GM23338 (cell line): ENCODE measurements around the gene HIVEP1. TPM values are rescaled to one million over a fixed set of nuclear protein-coding genes. Genes with fewer than 3 reads are reported as not detected.
A peak's percentile ranks its signal among the peaks of the same experiment; 100 is the strongest.

Source experiments
- ATAC-seq: fragments of 200-7000 bp; cut with Tn5 transposase; 3 replicates; pipeline ENCODE4 v1.9.1; 2020
- DNase-seq: peaks from one replicate; pipeline ENCODE4 v3.0.0-alpha.2; 2015; ENCODE audit warnings: low spot score
- H2AFZ ChIP-seq: fragments of 200-600 bp; sonication (generic); 2 replicates; pipeline ENCODE4 v1.8.0; 2016; ENCODE audit warnings: antibody characterized with exemption, mild to moderate bottlenecking, moderate library complexity
- H3F3A ChIP-seq: fragments of 200-600 bp; sonication (generic); replicated peaks from 2 replicates; pipeline ENCODE4 v1.8.0; 2017; ENCODE audit warnings: antibody characterized with exemption, mixed run types, low read depth
- H3K27ac ChIP-seq: fragments of 200-600 bp; sonication (generic); 2 replicates; pipeline ENCODE4 v1.6.1; 2016; ENCODE audit warnings: low read depth
- H3K27me3 ChIP-seq: fragments of 200-600 bp; sonication (generic); 2 replicates; pipeline ENCODE4 v1.8.0; 2016; ENCODE audit warnings: mild to moderate bottlenecking, mixed run types, moderate library complexity; ENCODE audit not compliant: insufficient read depth
- H3K36me3 ChIP-seq: fragments of 200-600 bp; sonication (generic); 2 replicates; pipeline ENCODE4 v1.8.0; 2016; ENCODE audit warnings: mild to moderate bottlenecking; ENCODE audit not compliant: insufficient read depth
- H3K4me1 ChIP-seq: fragments of 200-600 bp; sonication (generic); 2 replicates; pipeline ENCODE4 v1.8.0; 2016; ENCODE audit warnings: mild to moderate bottlenecking, moderate library complexity; ENCODE audit not compliant: insufficient read depth
- H3K4me2 ChIP-seq: fragments of 200-600 bp; sonication (generic); 2 replicates; pipeline ENCODE4 v1.7.1; 2017; ENCODE audit warnings: mixed run types
- H3K4me3 ChIP-seq: fragments of 200-600 bp; sonication (generic); 2 replicates; pipeline ENCODE4 v1.6.1; 2016; ENCODE audit warnings: mixed run types
- H3K79me2 ChIP-seq: fragments of 200-600 bp; sonication (generic); replicated peaks from 2 replicates; pipeline ENCODE4 v1.8.0; 2017; ENCODE audit warnings: mild to moderate bottlenecking; ENCODE audit not compliant: insufficient read depth
- H3K9me2 ChIP-seq: fragments of 200-600 bp; sonication (generic); 2 replicates; pipeline ENCODE4 v1.8.0; 2017; ENCODE audit not compliant: insufficient read depth
- H4K20me1 ChIP-seq: fragments of 200-600 bp; sonication (generic); replicated peaks from 2 replicates; pipeline ENCODE4 v1.8.0; 2017; ENCODE audit warnings: mild to moderate bottlenecking; ENCODE audit not compliant: insufficient read depth
- H3K27ac Mint-ChIP-seq: 2 replicates; pipeline ENCODE4 v1.8.0; 2020; ENCODE audit warnings: inconsistent platforms, mild to moderate bottlenecking, moderate library complexity, mixed read lengths
- H3K27me3 Mint-ChIP-seq: 3 replicates; pipeline ENCODE4 v1.8.0; 2022; ENCODE audit warnings: low read depth, mild to moderate bottlenecking, moderate library complexity, mixed read lengths, inconsistent platforms; ENCODE audit not compliant: insufficient read depth, poor library complexity
- H3K36me3 Mint-ChIP-seq: 3 replicates; pipeline ENCODE4 v1.8.0; 2021; ENCODE audit warnings: low read depth, mild to moderate bottlenecking, inconsistent platforms, moderate library complexity, mixed read lengths
- H3K4me1 Mint-ChIP-seq: 3 replicates; pipeline ENCODE4 v1.8.0; 2020; ENCODE audit warnings: mild to moderate bottlenecking, inconsistent platforms, mixed read lengths
- H3K4me3 Mint-ChIP-seq: 3 replicates; pipeline ENCODE4 v1.8.0; 2021; ENCODE audit warnings: moderate library complexity, mild to moderate bottlenecking, inconsistent platforms, mixed read lengths
- H3K9me3 Mint-ChIP-seq: 3 replicates; pipeline ENCODE4 v1.8.0; 2020; ENCODE audit warnings: moderate library complexity, mild to moderate bottlenecking, inconsistent platforms, mixed read lengths
- CREB1 ChIP-seq: fragments of 250-450 bp; sonication (Bioruptor Pico); IDR thresholded peaks from 2 replicates; pipeline ENCODE4 v1.5.0; 2020; ENCODE audit warnings: low read depth, mild to moderate bottlenecking, moderate library complexity
- ETS1 ChIP-seq: IDR thresholded peaks from 2 replicates; pipeline ENCODE4 v1.6.1; 2016; ENCODE audit warnings: antibody characterized with exemption
- EZH2 ChIP-seq: fragments of 200-600 bp; sonication (generic); IDR thresholded peaks from one replicate; pipeline ENCODE4 v1.8.0; 2017; ENCODE audit warnings: antibody characterized with exemption, mild to moderate bottlenecking, low read depth; ENCODE audit not compliant: unreplicated experiment
- EZH2phosphoT487 ChIP-seq: fragments of 200-600 bp; sonication (generic); IDR thresholded peaks from one replicate; pipeline ENCODE4 v1.8.1; 2018; ENCODE audit warnings: antibody characterized with exemption; ENCODE audit not compliant: unreplicated experiment
- NANOG ChIP-seq: IDR thresholded peaks from 2 replicates; pipeline ENCODE4 v1.6.1; 2016; ENCODE audit warnings: antibody characterized with exemption, borderline replicate concordance
- POLR2AphosphoS5 ChIP-seq: IDR thresholded peaks from 2 replicates; pipeline ENCODE4 v1.6.1; 2016; ENCODE audit warnings: antibody characterized with exemption, low read depth
- REST ChIP-seq: IDR thresholded peaks from one replicate; pipeline ENCODE4 v1.6.1; 2018; ENCODE audit warnings: antibody characterized with exemption; ENCODE audit not compliant: unreplicated experiment
- STAT1 ChIP-seq: IDR thresholded peaks from one replicate; pipeline ENCODE4 v1.6.1; 2016; ENCODE audit warnings: antibody characterized with exemption; ENCODE audit not compliant: unreplicated experiment
- ZNF114 ChIP-seq: fragments of 250-450 bp; sonication (Bioruptor Pico); IDR thresholded peaks from 2 replicates; pipeline ENCODE4 v1.5.0; 2020; ENCODE audit warnings: mild to moderate bottlenecking, moderate library complexity
- ZNF331 ChIP-seq: fragments of 250-450 bp; sonication (Bioruptor Pico); IDR thresholded peaks from 2 replicates; pipeline ENCODE4 v1.5.0; 2020; ENCODE audit warnings: low read depth, mild to moderate bottlenecking, moderate library complexity
- polyA plus RNA-seq: library from polyadenylated mRNA; unstranded; fragments of >200 nt; fragmentation: Nextera tagmentation; extraction: Ambion mirVana; gene quantifications from 2 replicates; pipeline ENCODE4 v1.2.1, GENCODE V29; 2016
- total RNA-seq: library from RNA; depleted of rRNA; stranded (reverse); fragments of >200 nt; shearing (Covaris generic); gene quantifications from 2 replicates; pipeline ENCODE4 v1.2.3, GENCODE V29; 2014
- TF ChIP-seq, protein P1 (sequence below), 2 experiments: fragments of 200-600 bp in 1 of 2; sonication (generic) in 1 of 2; conservative IDR thresholded peaks; 2 replicates each; pipeline versions ENCODE4 v1.5.1 to v1.6.1; 2016 to 2017; ENCODE audit warnings: antibody characterized with exemption in 2 of 2, low read depth in 2 of 2, mild to moderate bottlenecking in 2 of 2, moderate library complexity in 1 of 2

The HIVEP1 gene
- total and polyA plus RNA-seq, 2 experiments from 2014 or later = 10.1 to 21.7 TPM

GRCh38 chr6:12172572-12172971 lies 160.5 kb downstream of the HIVEP1 start:
- Mint-ChIP-seq H3K9me3 (no peaks in the 10 kb centered on the region; the same call in 2 of the 3 replicates), H3K4me1 (peaks cover 35% of the 10 kb centered on the region), H3K27me3 (peaks cover 7% of the 10 kb centered on the region), H3K27ac (no peak overlapping the region), H3K36me3 (peaks cover 3% of the 10 kb centered on the region; the same call in 1 of the 3 replicates), H3K4me3 (no peak overlapping the region)
- no peak for TF ChIP-seq POLR2AphosphoS5
- H3K9me2 ChIP-seq = no peaks in the 10 kb centered on the region
- H3F3A ChIP-seq = 0 out of 2 replicates have a peak, but pooled peaks cover 3% of the 10 kb centered on the region
- peaks cover 47% of the 10 kb centered on the region for H3K4me1 ChIP-seq
- no peaks in the 10 kb centered on the region for H3K27me3 ChIP-seq
- no peak overlapping the region for H3K4me3 ChIP-seq
- H2AFZ ChIP-seq = no peak overlapping the region
- no peak overlapping the region for H3K27ac ChIP-seq
- DNase-seq = no peak
- ATAC-seq = no peak
- H4K20me1 ChIP-seq = no peaks in the 10 kb centered on the region
- no peaks in the 10 kb centered on the region for H3K79me2 ChIP-seq
- no peak overlapping the region for H3K4me2 ChIP-seq
- no peaks in the 10 kb centered on the region for H3K36me3 ChIP-seq

- Histone ChIP-seq H3F3A (0 out of 2 replicates have a peak, but pooled peaks cover 3% of the 10 kb centered on the region), H2AFZ (no peak overlapping the region), H3K79me2 (no peaks in the 10 kb centered on the region), H4K20me1 (no peaks in the 10 kb centered on the region), H3K27ac (no peak overlapping the region), H3K4me3 (no peak overlapping the region), H3K9me2 (no peaks in the 10 kb centered on the region), H3K27me3 (no peaks in the 10 kb centered on the region), H3K4me2 (no peak overlapping the region), H3K4me1 (peaks cover 47% of the 10 kb centered on the region), H3K36me3 (no peaks in the 10 kb centered on the region)
- no peaks in the 10 kb centered on the region; the same call in 2 of the 3 replicates for H3K9me3 Mint-ChIP-seq
- no peak overlapping the region for H3K4me3 Mint-ChIP-seq
- peaks cover 7% of the 10 kb centered on the region for H3K27me3 Mint-ChIP-seq
- TF ChIP-seq EZH2 (no peak), ZNF114 (CRISPR knock-in tag) (no peak), ETS1 (no peak), EZH2phosphoT487 (no peak), NANOG (no peak)
- no peak overlapping the region for H3K27ac Mint-ChIP-seq
- H3K4me1 Mint-ChIP-seq = peaks cover 35% of the 10 kb centered on the region
- peaks cover 3% of the 10 kb centered on the region; the same call in 1 of the 3 replicates for H3K36me3 Mint-ChIP-seq
- DNase-seq (no peak), ATAC-seq (no peak)
These were observed 161.1 kb downstream of the HIVEP1 start for GRCh38 chr6:12173181-12173580.

DNA sequence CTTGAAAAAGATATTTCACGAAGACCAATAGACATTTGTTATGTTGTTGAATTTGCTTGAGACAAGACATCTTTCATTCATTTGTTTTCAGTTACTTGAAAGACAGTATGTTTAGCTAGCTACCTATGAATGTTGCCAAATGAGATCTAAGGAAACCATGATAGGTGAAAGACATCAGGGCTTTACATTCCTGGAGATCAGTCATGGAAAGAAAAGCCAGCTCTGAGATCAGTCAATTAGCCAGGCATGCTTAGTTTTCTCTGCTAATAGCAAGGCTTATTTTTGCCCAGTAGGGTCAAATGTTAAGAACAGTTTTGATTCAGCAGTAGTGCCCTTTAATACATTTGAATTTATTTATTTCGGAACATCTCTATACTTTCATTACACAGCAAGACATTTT lies 161.5 kb downstream of the HIVEP1 start:
- no peaks in the 10 kb centered on the region for H3K27me3 ChIP-seq
- H3K9me3 Mint-ChIP-seq = no peaks in the 10 kb centered on the region; the same call in 2 of the 3 replicates
- 0 out of 2 replicates have a peak overlapping the region, but pooled peaks have one; percentile 38 for H3K27ac Mint-ChIP-seq
- H3K4me3 Mint-ChIP-seq = no peak overlapping the region
- no peaks in the 10 kb centered on the region for H4K20me1 ChIP-seq
- H3K36me3 Mint-ChIP-seq = peaks cover 3% of the 10 kb centered on the region; the same call in 1 of the 3 replicates
- H3K27me3 Mint-ChIP-seq = peaks cover 7% of the 10 kb centered on the region
- DNase-seq (peak; percentile 27), ATAC-seq (no peak)
- H3K4me1 ChIP-seq = peaks cover 47% of the 10 kb centered on the region
- no peak overlapping the region for H3K4me2 ChIP-seq
- H3K9me2 ChIP-seq = no peaks in the 10 kb centered on the region
- H3K36me3 ChIP-seq = no peaks in the 10 kb centered on the region
- H3F3A ChIP-seq = 0 out of 2 replicates have a peak, but pooled peaks cover 3% of the 10 kb centered on the region
- no peak overlapping the region for H3K27ac ChIP-seq
- no peak overlapping the region for H3K4me3 ChIP-seq
- H3K79me2 ChIP-seq = no peaks in the 10 kb centered on the region
- H2AFZ ChIP-seq = no peak overlapping the region
- H3K4me1 Mint-ChIP-seq = peaks cover 35% of the 10 kb centered on the region
- TF ChIP-seq EZH2phosphoT487 (no peak), ZNF114 (CRISPR knock-in tag) (no peak), ZNF331 (no peak), CREB1 (CRISPR knock-in tag) (no peak), POLR2AphosphoS5 (no peak), REST (no peak), STAT1 (no peak), ETS1 (no peak), EZH2 (no peak)
- TF ChIP-seq, protein P1, sequence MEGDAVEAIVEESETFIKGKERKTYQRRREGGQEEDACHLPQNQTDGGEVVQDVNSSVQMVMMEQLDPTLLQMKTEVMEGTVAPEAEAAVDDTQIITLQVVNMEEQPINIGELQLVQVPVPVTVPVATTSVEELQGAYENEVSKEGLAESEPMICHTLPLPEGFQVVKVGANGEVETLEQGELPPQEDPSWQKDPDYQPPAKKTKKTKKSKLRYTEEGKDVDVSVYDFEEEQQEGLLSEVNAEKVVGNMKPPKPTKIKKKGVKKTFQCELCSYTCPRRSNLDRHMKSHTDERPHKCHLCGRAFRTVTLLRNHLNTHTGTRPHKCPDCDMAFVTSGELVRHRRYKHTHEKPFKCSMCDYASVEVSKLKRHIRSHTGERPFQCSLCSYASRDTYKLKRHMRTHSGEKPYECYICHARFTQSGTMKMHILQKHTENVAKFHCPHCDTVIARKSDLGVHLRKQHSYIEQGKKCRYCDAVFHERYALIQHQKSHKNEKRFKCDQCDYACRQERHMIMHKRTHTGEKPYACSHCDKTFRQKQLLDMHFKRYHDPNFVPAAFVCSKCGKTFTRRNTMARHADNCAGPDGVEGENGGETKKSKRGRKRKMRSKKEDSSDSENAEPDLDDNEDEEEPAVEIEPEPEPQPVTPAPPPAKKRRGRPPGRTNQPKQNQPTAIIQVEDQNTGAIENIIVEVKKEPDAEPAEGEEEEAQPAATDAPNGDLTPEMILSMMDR (conservative IDR thresholded peaks at IDR 0.05; ENCODE audit: low read depth in 2 of 2) = no peak
